ENCODE results near the gene THSD7A.
"Not testable (repeated sequence)": the region's sequence is repeated elsewhere in the genome, so short reads cannot be mapped to it uniquely, and the experiment has no call there.

THSD7A gene

GRCh38 chr7:11447106-11447505 lies 384.9 kb downstream of the THSD7A start:
- no peak for DNase-seq

- DNase-seq = not testable (repeated sequence)
Observed at GRCh38 chr7:11443934-11444333, 388.1 kb downstream of the THSD7A start.

DNA sequence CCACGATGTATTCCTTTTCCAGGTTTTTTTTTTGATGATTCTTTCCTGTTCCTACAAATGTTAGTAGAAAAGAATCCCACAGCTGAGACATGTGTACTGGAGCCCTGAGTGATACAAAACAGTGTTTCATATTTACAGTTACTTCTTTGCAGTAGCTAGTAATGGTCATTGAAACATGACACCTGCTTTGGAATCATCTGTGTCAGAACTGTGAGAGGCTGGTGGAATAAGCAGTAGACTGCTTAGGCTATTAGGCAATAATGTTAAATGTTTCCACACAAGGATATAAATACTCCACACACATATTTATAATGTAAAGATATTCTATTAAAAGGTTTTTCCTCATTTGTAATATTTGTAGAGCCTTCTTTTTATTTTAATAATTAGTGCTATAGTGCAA lies 394.0 kb downstream of the THSD7A start:
- DNase-seq = no peak

DNA sequence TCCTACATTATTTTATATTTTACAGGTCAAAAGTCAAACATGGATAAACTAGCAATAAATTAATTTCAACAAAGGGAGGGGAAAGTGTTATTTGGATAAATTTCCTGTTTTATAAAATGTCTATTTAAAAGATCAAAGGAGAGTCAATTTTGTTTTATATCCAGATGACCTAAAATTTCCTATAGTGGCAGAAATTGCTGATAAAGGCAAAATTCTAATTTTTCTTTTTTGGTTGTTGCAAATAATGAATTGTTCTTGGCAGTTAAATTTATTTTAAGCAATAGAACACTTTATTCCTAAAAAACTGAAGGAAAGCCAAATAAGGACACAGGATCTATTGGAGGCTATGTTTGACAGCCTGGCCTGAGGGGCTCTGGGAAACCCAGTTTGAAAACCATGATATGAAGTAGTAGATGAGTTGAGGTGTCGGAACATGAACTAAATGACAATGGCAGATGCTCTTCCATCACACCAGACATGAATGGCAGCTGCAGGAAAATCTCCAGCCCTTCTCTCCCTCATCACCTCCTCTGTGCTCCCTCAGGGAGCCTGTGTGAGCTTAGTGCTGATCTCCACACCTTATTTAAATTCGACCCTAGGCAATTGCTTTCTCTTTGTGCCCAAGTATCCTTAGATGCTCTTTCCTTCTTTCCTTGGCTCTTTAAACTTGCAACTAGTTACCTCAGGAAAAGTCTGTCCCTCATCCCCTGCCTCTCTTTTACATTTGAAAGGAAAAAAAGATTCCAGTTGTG lies 395.0 kb downstream of the THSD7A start:
- DNase-seq = no peak

DNA sequence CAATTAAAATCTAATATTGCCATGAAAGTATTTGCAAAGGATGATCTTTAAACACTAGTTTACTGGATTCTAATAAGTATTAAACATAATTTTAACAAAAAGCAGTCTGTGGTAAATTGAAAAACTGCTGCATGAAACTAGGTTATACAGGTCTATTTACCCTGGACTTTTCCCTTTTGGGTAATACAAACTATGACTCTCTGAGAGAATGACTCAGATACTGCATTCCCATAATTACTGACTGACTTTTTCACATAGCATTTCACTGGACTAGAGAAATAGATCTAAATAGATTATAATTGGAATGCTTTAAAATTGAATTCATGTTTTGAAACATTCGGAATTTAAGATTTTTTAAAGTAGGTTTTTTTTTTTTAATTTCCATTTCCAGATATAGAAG lies 395.7 kb downstream of the THSD7A start:
- no peak for DNase-seq

- no peak for DNase-seq
Observed at GRCh38 chr7:11434366-11434765, 397.6 kb downstream of the THSD7A start.

- no peak for DNase-seq
Observed at GRCh38 chr7:11430841-11431240, 401.2 kb downstream of the THSD7A start.

DNA sequence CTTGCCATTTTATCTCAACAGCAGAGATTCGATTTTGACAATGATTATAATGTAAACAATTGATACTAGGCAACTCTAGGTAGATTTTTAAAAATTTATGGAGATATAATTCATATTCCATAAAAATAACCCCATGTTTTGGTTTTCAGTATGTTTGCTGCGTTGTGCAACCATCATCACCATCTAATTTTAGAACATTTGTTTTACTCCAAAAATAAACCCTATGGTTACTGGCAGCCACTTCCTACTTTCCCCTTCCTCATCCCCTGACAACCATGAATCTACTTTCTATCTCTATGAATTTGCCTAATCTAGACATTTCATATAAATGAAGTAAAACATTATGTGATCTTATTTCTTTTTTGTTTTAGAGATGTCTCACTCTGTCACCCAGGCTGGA lies 401.9 kb downstream of the THSD7A start:
- DNase-seq = no peak

DNA sequence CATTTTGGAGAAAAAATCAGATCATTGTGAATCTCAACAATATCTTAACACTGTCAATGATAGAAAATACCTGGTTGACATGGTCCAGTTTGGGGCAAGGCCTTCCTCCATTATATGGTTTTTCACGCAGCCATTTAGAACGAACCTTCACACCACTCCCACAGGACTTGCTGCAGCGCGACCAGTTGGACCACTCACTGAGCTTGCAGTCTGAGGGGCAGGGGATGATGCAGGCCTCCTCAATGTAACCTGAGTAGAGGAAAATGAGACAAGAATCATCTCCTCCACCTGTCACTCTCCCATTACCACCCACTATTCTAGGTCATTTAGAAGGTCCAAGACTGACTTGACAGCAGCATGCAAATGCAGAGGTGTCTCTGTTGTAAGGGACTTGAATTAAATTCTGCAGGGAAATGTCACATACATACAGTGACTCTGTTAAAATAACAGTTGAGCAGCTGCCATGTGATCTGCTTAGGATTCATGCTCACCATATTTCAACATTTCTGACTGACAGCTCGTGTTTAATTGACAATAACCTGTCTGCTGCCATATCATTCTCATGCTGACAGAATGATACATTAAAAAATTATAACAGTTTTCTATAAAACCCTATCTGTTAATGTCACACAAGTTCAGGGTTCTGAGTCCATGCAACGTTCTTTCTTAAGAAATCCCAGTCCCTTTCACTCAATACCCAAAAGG lies 403.0 kb downstream of the THSD7A start:
- DNase-seq = no peak

DNA sequence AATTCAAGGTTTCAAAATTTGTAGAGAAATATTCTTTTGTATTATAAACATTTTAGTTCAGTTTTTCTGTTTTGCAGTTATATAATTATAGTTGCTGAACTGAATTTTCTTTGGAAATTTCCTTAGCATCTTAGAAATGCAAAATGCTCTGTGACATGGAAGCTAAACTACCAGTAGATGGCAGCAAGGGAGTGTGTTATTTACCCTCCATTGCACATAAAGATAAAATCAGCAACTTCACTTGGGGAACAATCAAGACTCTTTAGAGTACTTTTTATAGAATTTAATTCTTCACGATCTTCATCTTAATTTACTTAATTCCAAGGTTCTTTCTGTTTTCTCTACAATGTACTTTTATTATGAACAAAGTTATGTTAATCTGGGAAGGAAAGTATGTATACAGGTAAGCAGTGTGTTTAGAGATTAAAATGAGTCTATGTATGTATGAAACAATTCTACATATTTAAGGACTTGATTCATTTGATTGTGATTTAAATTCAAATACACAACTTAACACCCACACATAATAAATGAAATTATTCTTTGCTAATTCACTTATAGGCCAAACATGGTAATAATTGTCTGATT lies 404.2 kb downstream of the THSD7A start:
- DNase-seq = no peak

DNA sequence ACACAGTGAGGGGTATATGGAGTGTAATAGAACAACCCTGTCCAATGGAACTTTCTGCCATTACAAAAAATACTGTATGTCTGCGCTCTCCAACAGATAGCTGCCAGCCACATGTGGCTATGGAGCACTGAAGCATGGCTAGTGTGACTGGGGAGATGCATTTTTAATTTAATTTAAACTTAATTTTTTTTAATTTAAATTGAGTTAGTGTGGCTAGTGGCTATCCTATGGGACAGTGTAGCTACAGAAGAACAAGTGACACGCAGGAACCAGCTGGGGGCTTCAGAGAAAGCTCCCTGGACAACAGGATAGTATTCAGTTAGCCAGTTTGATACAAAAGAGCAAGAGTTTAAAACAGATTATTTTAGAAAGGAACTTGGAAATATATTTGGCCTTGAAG lies 408.0 kb downstream of the THSD7A start:
- DNase-seq = no peak

GRCh38 chr7:11420049-11420448 lies 411.9 kb downstream of the THSD7A start:
- DNase-seq = no peak

- no peak for DNase-seq
Observed at GRCh38 chr7:11416641-11417458, 415.1 kb downstream of the THSD7A start.

GRCh38 chr7:11415101-11415500 lies 416.9 kb downstream of the THSD7A start:
- no peak for DNase-seq

GRCh38 chr7:11413901-11414300 lies 418.1 kb downstream of the THSD7A start:
- DNase-seq = no peak

GRCh38 chr7:11412036-11412435 lies 420.0 kb downstream of the THSD7A start:
- DNase-seq = no peak

DNA sequence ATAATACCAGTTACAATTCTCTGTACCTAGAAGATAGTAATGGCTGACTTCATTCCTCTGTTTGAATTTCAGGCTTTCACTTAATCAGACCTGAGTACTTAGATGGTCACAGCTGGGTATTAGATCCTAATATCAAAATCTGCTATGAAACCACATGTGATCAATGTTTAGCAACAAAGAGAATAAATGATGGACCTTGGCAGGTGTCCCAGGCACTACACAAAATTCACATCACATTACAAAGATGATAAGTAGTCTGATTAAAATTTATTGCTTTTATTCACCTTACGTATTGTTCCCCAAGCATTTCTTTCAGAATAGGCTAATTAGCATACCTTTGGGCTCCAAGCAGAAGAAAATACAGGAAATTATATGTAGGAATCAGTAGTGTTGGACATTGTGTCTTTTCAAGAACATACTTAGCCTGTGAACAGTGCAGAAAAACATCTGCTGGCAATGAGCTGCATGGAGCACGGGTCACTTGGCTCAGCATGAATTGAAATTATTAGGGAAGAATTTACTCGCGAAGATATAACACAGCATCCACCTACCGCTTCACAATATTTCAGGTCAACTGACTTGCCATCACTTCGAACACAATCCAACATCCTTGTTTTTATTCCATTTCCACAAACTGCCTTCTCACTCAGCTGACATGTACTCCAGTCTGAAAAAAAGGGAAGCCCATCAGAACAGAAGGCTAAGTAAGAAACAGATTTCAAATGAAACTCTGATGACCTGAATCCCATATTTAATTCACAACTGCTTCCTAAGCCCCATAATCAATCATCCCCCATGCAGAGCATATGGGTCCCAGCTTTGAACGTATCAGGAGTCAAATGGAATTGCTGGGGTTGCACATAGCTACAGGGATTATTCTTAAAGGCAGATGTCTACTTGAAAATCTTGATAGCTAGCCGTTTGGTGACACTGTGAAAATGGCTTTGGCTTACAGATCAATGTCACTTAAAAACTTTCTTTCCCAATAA lies 421.0 kb downstream of the THSD7A start:
- no peak for DNase-seq

DNA sequence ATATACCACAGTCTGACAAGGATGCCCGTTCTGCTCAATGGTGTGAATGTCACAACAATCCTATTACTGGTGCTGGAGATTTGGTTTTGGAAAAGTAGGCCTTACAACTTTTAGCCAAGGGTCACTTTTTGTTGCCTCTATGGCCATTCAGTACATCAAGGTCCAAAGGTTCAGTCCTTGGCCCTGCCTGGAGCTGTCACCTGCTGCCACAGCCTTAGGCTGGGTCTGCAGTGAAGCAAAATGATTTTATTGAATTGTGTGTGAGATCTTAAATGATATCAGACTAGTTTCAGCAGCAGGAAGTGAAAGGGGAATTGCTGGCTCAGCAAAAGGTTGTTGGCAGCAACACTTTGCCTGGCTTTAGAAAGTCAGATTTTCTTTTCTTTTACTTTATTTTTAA lies 427.6 kb downstream of the THSD7A start:
- DNase-seq = no peak

DNA sequence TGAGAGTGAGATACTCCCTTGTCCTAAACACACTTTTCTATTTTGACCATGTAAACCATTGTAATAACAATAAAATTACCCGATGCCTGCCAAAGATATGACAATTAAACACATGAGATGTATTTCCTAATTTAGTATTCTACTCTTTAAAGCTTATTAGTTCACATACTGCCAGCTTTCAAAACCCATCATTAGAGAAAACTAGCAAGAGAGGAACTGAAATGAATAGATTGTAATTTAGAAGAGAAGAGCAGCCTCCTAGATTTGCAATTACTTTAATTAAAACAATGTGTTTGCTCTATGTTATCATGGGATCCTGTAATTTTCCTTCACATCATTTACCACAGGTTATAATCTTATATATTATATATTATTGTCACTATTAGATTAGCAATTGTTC lies 428.2 kb downstream of the THSD7A start:
- no peak for DNase-seq

DNA sequence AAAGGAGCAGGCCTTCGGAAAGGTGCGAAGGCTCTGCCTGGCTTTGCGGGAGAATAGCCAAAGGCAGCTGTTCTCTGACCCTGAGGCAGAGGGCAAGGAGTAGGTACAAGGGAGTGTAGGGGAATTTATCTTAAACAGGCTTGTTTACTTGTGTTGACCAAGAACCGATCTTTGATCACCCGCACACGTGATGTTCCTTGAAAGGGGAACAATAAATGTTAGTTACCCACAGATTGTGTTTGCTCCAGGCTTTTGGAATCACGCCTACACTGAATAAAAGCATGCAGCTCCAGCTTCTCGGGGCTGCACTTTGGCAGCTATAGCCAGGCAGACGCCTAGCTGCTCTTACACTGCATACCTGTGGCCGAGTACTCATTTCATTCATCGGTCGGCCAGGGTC lies 437.6 kb downstream of the THSD7A start:
- DNase-seq = no peak

- DNase-seq = no peak
Observed at GRCh38 chr7:11379641-11380040, 452.4 kb downstream of the THSD7A start.

DNA sequence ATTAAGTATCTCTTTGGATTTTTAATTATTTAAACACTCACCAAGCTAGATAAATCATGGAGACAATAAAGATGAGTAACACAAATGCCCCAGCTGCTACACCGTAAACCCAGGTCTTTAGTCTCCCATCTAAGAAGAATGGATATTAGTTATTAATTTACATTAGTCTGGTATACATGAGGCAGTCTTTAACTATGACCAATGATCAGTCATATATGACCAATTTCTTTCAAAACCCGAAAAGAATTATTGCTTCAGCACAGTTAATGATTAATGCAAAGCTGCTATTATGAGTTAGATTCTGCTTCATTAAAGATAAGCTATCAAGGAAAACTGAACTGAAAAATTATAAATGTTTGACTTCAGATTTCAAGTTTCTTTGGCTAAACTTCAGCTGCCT lies 455.5 kb downstream of the THSD7A start:
- no peak for DNase-seq

Measured in activated naive CD4-positive, alpha-beta T cell treated with anti-CD3 and anti-CD28 coated beads, Interleukin-2, amount 50 U/mL, for 16 hours (primary cell).